ENCODE measurements around the gene KRTAP2-3.

DNA sequence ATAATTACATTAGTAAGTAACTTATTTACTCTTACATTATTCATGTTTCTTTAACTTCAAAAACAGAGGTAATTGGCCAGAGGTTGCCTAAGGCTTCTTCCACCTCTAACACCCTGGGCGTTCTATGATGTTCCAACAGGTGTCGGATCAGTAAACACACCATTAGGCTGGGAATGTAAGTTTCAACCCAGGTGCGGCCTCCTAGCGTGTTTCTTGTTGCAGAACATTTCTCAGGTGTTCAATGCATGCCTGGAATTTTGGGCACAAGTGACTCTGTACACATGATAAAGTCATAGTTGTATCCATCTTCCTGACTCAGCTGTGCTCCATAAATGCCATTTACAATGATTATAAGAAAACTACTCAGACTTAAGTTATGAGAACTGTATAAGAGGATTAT lies 5.9 kb downstream of the KRTAP2-3 start:
- TF ChIP-seq POLR2AphosphoS5 (IDR thresholded peaks at IDR 0.05), result no peak
- TF ChIP-seq, protein P1, sequence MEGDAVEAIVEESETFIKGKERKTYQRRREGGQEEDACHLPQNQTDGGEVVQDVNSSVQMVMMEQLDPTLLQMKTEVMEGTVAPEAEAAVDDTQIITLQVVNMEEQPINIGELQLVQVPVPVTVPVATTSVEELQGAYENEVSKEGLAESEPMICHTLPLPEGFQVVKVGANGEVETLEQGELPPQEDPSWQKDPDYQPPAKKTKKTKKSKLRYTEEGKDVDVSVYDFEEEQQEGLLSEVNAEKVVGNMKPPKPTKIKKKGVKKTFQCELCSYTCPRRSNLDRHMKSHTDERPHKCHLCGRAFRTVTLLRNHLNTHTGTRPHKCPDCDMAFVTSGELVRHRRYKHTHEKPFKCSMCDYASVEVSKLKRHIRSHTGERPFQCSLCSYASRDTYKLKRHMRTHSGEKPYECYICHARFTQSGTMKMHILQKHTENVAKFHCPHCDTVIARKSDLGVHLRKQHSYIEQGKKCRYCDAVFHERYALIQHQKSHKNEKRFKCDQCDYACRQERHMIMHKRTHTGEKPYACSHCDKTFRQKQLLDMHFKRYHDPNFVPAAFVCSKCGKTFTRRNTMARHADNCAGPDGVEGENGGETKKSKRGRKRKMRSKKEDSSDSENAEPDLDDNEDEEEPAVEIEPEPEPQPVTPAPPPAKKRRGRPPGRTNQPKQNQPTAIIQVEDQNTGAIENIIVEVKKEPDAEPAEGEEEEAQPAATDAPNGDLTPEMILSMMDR (IDR thresholded peaks at IDR 0.05), result no peak
- no peak for TF ChIP-seq EP300 (IDR thresholded peaks at IDR 0.05)

All from gastroesophageal sphincter (tissue), 3 donors.